Keratinocyte (primary cell): Measurements from ENCODE around the gene MAD2L2.

Experiments used
- CTCF ChIP-seq, 3 experiments: IDR thresholded peaks in 1 of 3; conservative IDR thresholded peaks in 1 of 3; optimal IDR thresholded peaks in 1 of 3; 2 replicates in 2 of 3; 3 replicates in 1 of 3; pipeline versions ENCODE3 to v1.5.1; 2011; ENCODE audit warnings: low read length in 3 of 3, mild to moderate bottlenecking in 3 of 3, moderate library complexity in 2 of 3, control low read depth in 1 of 3, inconsistent platforms in 1 of 3; ENCODE audit not compliant: insufficient read depth in 2 of 3; ENCODE audit errors: extremely low read depth in 1 of 3
- EZH2 ChIP-seq: IDR thresholded peaks from one replicate; pipeline ENCODE4 v1.6.1; 2012; ENCODE audit warnings: inconsistent platforms, mild to moderate bottlenecking, low read length, moderate library complexity

GRCh38 chr1:11729498-11730428 lies 48.8 kb upstream of the MAD2L2 start:
- TF ChIP-seq CTCF (optimal IDR thresholded peaks at IDR 0.05 in 1 of 3, IDR thresholded peaks at IDR 0.05 in 1 of 3, conservative IDR thresholded peaks at IDR 0.05 in 1 of 3; ENCODE audit: extremely low read depth in 1 of 3, insufficient read depth in 2 of 3, low read length in 3 of 3), result no peak
- TF ChIP-seq EZH2, result no peak
